CD4-positive, alpha-beta T cell (primary cell): Measurements from ENCODE around the gene RER1. TPM values are rescaled to one million over a fixed set of nuclear protein-coding genes. Genes with fewer than 3 reads are reported as not detected.
"Not testable (repeated sequence)": the region's sequence is repeated elsewhere in the genome, so short reads cannot be mapped to it uniquely, and the experiment has no call there.

Source experiments
- ATAC-seq: fragments of 200-7000 bp; cut with Tn5 transposase; one replicate; pipeline ENCODE4 v1.10.0; 2022; ENCODE audit warnings: mild to moderate bottlenecking; ENCODE audit not compliant: poor library complexity
- CTCF ChIA-PET: fragments of 350-600 bp; sonication (Branson Sonifier 250); formaldehyde crosslinking; loops from one replicate; lab custom pipeline; 2021; ENCODE audit warnings: antibody characterized with exemption, inconsistent platforms; lab: Charles Lee
- POLR2A ChIA-PET: fragments of 350-600 bp; sonication (Branson Sonifier 250); formaldehyde crosslinking; loops from one replicate; lab custom pipeline; 2021; ENCODE audit warnings: antibody characterized with exemption, inconsistent platforms; lab: Charles Lee
- DNase-seq, 14 experiments: peaks; one replicate each; pipeline ENCODE4 v3.0.0-alpha.2; 2013 to 2020; ENCODE audit warnings: mixed read lengths in 2 of 14
- H3K27ac ChIP-seq, 2 donors: one replicate each; pipeline versions ENCODE4 v1.5.1 to v1.7.0; 2013; ENCODE audit warnings: low read length in 2 of 2, low read depth in 1 of 2, mild to moderate bottlenecking in 1 of 2
- H3K27me3 ChIP-seq, 2 experiments: 1 replicate in 1 of 2; 2 replicates in 1 of 2; pipeline versions ENCODE4 v1.6.1 to v1.7.0; 2013; ENCODE audit warnings: low read length in 2 of 2, control low read depth in 1 of 2, mild to moderate bottlenecking in 1 of 2, moderate library complexity in 1 of 2; ENCODE audit not compliant: insufficient read depth in 2 of 2, control insufficient read depth in 1 of 2
- H3K36me3 ChIP-seq: one replicate; pipeline ENCODE4 v1.6.1; 2013; ENCODE audit warnings: low read length, control low read depth; ENCODE audit not compliant: insufficient read depth
- H3K4me1 ChIP-seq: one replicate; pipeline ENCODE4 v1.6.1; 2013; ENCODE audit warnings: low read length, control low read depth; ENCODE audit not compliant: insufficient read depth
- H3K4me3 ChIP-seq: one replicate; pipeline ENCODE4 v1.5.1; 2013; ENCODE audit warnings: mild to moderate bottlenecking, low read length, moderate library complexity
- H3K9me3 ChIP-seq, 2 experiments: 1 replicate in 1 of 2; 2 replicates in 1 of 2; pipeline versions ENCODE4 v1.6.1 to v1.7.0; 2013; ENCODE audit warnings: low read length in 2 of 2, mild to moderate bottlenecking in 2 of 2, control low read depth in 1 of 2, moderate library complexity in 1 of 2; ENCODE audit not compliant: control insufficient read depth in 1 of 2, insufficient read depth in 1 of 2
- H3K27ac Mint-ChIP-seq: one replicate; pipeline ENCODE4 v1.8.0; 2020; ENCODE audit warnings: mixed read lengths
- H3K27me3 Mint-ChIP-seq: one replicate; pipeline ENCODE4 v1.8.0; 2021; ENCODE audit warnings: mixed read lengths
- H3K36me3 Mint-ChIP-seq: one replicate; pipeline ENCODE4 v1.8.0; 2021; ENCODE audit warnings: low read depth, mixed read lengths
- H3K4me1 Mint-ChIP-seq: one replicate; pipeline ENCODE4 v1.8.0; 2021; ENCODE audit warnings: low read depth, mixed read lengths
- H3K4me3 Mint-ChIP-seq: one replicate; pipeline ENCODE4 v1.8.0; 2020; ENCODE audit warnings: mild to moderate bottlenecking, mixed read lengths
- H3K9me3 Mint-ChIP-seq: one replicate; pipeline ENCODE4 v1.8.0; 2020; ENCODE audit warnings: mixed read lengths
- intact Hi-C, 2 experiments: fragments of 100-400 bp; cut with DNase I in 1 of 2; cut with micrococcal nuclease in 1 of 2; formaldehyde crosslinking; loops; one replicate each; pipeline versions ENCODE4 v1.15.1 to v1.9.0; 2023 to 2025; cut with DNase I, micrococcal nuclease
- total RNA-seq, 174 experiments: library from RNA in 2 of 174; stranded (reverse) in 2 of 174; gene quantifications; one replicate each; pipeline ENCODE4 v1.2.3 and lab custom pipeline; 2021 to 2026
- TF ChIP-seq, protein P1 (sequence below): fragments of 200-600 bp; IDR thresholded peaks from one replicate; pipeline ENCODE4 v1.8.0; 2022; ENCODE audit warnings: antibody characterized with exemption, mild to moderate bottlenecking

The RER1 gene
- total RNA-seq, 2 experiments from 2014 or later: 57.9 to 60.7 TPM

DNA sequence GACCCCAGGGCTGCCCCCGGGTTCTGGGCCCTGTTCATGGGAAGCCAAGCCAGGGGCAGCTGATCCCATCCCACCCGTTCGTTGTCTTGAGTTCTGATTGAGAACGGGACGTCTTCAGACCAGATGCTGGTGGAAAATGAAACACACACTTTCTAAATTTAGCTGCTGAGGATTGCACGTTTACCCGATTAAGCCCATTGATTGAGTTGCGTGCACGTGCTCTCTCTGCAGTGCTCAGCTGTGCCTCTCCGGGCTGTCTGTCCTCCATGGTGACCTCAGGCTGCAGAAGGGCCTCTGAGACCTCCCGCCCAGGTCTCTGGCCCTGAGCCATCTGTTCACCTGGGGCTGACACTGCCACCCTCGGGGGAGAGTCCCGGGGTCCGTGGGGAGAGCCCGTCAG, 47.7 kb downstream of the RER1 start:
- no peak overlapping the region for H3K4me3 ChIP-seq
- H3K4me3 Mint-ChIP-seq: no peak overlapping the region
- peaks cover 14% of the 10 kb centered on the region for H3K4me1 ChIP-seq
- ATAC-seq (no peak), DNase-seq (no peak)
- H3K36me3 Mint-ChIP-seq: peaks cover 5% of the 10 kb centered on the region
- peaks cover 0 to 14% of the 10 kb centered on the region in 2 experiments for H3K9me3 ChIP-seq
- POLR2A ChIA-PET: no interaction called here
- intact Hi-C loops: no loop called here
- CTCF ChIA-PET: no interaction called here
- H3K36me3 ChIP-seq: no peaks in the 10 kb centered on the region
- no peak overlapping the region for H3K27ac ChIP-seq
- peaks cover 16 to 24% of the 10 kb centered on the region in 2 experiments for H3K27me3 ChIP-seq
- peaks cover 4% of the 10 kb centered on the region for H3K4me1 Mint-ChIP-seq
- TF ChIP-seq, protein P1, sequence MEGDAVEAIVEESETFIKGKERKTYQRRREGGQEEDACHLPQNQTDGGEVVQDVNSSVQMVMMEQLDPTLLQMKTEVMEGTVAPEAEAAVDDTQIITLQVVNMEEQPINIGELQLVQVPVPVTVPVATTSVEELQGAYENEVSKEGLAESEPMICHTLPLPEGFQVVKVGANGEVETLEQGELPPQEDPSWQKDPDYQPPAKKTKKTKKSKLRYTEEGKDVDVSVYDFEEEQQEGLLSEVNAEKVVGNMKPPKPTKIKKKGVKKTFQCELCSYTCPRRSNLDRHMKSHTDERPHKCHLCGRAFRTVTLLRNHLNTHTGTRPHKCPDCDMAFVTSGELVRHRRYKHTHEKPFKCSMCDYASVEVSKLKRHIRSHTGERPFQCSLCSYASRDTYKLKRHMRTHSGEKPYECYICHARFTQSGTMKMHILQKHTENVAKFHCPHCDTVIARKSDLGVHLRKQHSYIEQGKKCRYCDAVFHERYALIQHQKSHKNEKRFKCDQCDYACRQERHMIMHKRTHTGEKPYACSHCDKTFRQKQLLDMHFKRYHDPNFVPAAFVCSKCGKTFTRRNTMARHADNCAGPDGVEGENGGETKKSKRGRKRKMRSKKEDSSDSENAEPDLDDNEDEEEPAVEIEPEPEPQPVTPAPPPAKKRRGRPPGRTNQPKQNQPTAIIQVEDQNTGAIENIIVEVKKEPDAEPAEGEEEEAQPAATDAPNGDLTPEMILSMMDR: no peak
- H3K9me3 Mint-ChIP-seq: no peaks in the 10 kb centered on the region
- H3K27ac Mint-ChIP-seq: no peak overlapping the region
- H3K27me3 Mint-ChIP-seq: peaks cover 19% of the 10 kb centered on the region

GRCh38 chr1:2440346-2440745, 48.7 kb downstream of the RER1 start:
- H3K9me3 Mint-ChIP-seq, H3K27ac ChIP-seq, H3K27ac Mint-ChIP-seq, H3K36me3 Mint-ChIP-seq, ATAC-seq, H3K4me3 Mint-ChIP-seq, DNase-seq, CTCF ChIA-PET, intact Hi-C loops, H3K36me3 ChIP-seq, POLR2A ChIA-PET, H3K4me1 Mint-ChIP-seq, H3K4me3 ChIP-seq: not testable (repeated sequence)
- peaks cover 0 to 14% of the 10 kb centered on the region in 2 experiments for H3K9me3 ChIP-seq
- peaks cover 12% of the 10 kb centered on the region for H3K4me1 ChIP-seq
- peaks cover 19% of the 10 kb centered on the region for H3K27me3 Mint-ChIP-seq
- H3K27me3 ChIP-seq: peaks cover 21 to 28% of the 10 kb centered on the region in 2 experiments

DNA sequence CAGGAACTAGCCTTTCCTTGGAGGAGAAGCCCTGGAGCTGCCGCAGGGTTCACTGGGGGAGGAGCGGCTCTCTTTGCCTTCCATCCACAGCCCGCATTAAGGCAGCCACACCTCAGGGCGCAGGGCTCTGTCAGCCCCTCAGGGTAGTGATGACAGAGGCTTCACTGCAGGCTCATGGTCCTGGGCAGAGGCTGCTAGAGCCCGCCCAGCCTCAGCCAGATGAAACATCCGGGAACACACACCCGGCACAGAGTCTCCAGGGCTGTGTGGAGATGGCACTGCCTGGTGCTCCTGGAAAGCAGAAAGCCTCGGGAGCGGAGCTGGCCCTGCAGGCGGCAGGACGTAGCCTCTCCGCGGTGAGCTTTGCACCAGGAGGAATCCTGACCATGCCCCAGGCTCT, 50.1 kb downstream of the RER1 start:
- peaks cover 19% of the 10 kb centered on the region for H3K27me3 Mint-ChIP-seq
- peaks cover 4% of the 10 kb centered on the region for H3K4me1 Mint-ChIP-seq
- H3K27me3 ChIP-seq: peaks cover 21 to 28% of the 10 kb centered on the region in 2 experiments
- no peaks in the 10 kb centered on the region for H3K36me3 ChIP-seq
- H3K9me3 Mint-ChIP-seq: no peaks in the 10 kb centered on the region
- peaks cover 0 to 7% of the 10 kb centered on the region in 2 experiments for H3K9me3 ChIP-seq
- DNase-seq: no peak
- peaks cover 11% of the 10 kb centered on the region for H3K4me1 ChIP-seq
- no peak overlapping the region for H3K4me3 Mint-ChIP-seq
- TF ChIP-seq, protein P1: no peak
- H3K36me3 Mint-ChIP-seq: peaks cover 5% of the 10 kb centered on the region
- intact Hi-C loops: no loop called here
- no peak overlapping the region for H3K27ac Mint-ChIP-seq
- POLR2A ChIA-PET: no interaction called here
- no peak for ATAC-seq
- no peak overlapping the region for H3K4me3 ChIP-seq
- H3K27ac ChIP-seq: no peak overlapping the region
- CTCF ChIA-PET: no interaction called here

GRCh38 chr1:2442661-2443060, 51.0 kb downstream of the RER1 start:
- Mint-ChIP-seq H3K27me3 (peaks cover 16% of the 10 kb centered on the region), H3K4me1 (no peaks in the 10 kb centered on the region), H3K27ac (no peak overlapping the region), H3K4me3 (peak overlapping the region; percentile 34), H3K36me3 (no peaks in the 10 kb centered on the region), H3K9me3 (no peaks in the 10 kb centered on the region)
- ChIA-PET POLR2A (interaction anchor here (1.2 kb wide), 1 partner anchor 83 kb away, joined by 3 read pairs; the partner anchor contains the start of gene PANK4), CTCF (no interaction called here)
- Histone ChIP-seq H3K27ac (no peak overlapping the region), H3K4me3 (no peak overlapping the region), H3K9me3 (peaks cover 0 to 7% of the 10 kb centered on the region in 2 experiments), H3K36me3 (no peaks in the 10 kb centered on the region), H3K4me1 (peaks cover 11% of the 10 kb centered on the region), H3K27me3 (peaks cover 21 to 28% of the 10 kb centered on the region in 2 experiments)
- intact Hi-C loops: no loop called here
- ATAC-seq: no peak
- DNase-seq: no peak
- TF ChIP-seq, protein P1: no peak
